Fibroblast of lung (primary cell): ENCODE data around the gene WRAP73.

Experiments used
- CTCF ChIP-seq, 2 donors: IDR thresholded peaks in 1 of 2; conservative IDR thresholded peaks in 1 of 2; 1 replicate in 1 of 2; 2 replicates in 1 of 2; pipeline ENCODE4 v1.5.1; 2011 to 2012; ENCODE audit warnings: low read length in 2 of 2, control low read depth in 1 of 2, inconsistent platforms in 1 of 2, low read depth in 1 of 2, mild to moderate bottlenecking in 1 of 2
- EZH2 ChIP-seq: IDR thresholded peaks from 2 replicates; pipeline ENCODE4 v1.5.1; 2012; ENCODE audit warnings: low read length, control low read depth, mild to moderate bottlenecking; ENCODE audit errors: missing control alignments

GRCh38 chr1:3669421-3669821 is 19.5 kb upstream of the WRAP73 start:
- no peak for TF ChIP-seq CTCF (conservative IDR thresholded peaks at IDR 0.05 in 1 of 2, IDR thresholded peaks at IDR 0.05 in 1 of 2; ENCODE audit: low read depth in 1 of 2, low read length in 2 of 2)
- no peak for TF ChIP-seq EZH2
